GM18517 (cell line): ENCODE data around the gene KIAA1671.

Source experiments
- ATAC-seq: cut with Tn5 transposase; IDR thresholded peaks from one replicate; pipeline ENCODE4 v1.9.1; 2021; ENCODE audit warnings: mild to moderate bottlenecking, moderate library complexity; ENCODE audit not compliant: unreplicated experiment

KIAA1671 gene

GRCh38 chr22:25007444-25008106 is 55.1 kb downstream of the KIAA1671 start:
- no peak for ATAC-seq

- no peak for ATAC-seq
Observed at GRCh38 chr22:25008666-25009065, 56.1 kb downstream of the KIAA1671 start.

GRCh38 chr22:25012741-25013143 is 60.2 kb downstream of the KIAA1671 start:
- no peak for ATAC-seq

GRCh38 chr22:25013607-25014006 is 61.1 kb downstream of the KIAA1671 start:
- ATAC-seq = no peak

- no peak for ATAC-seq
Observed at GRCh38 chr22:25014896-25015755, 62.6 kb downstream of the KIAA1671 start.

- no peak for ATAC-seq
Observed at GRCh38 chr22:25016311-25016710, 63.8 kb downstream of the KIAA1671 start.

- ATAC-seq = no peak
Observed at GRCh38 chr22:25018009-25018408, 65.5 kb downstream of the KIAA1671 start.

GRCh38 chr22:25019427-25020184 is 67.1 kb downstream of the KIAA1671 start:
- no peak for ATAC-seq

GRCh38 chr22:25021409-25021808 is 68.9 kb downstream of the KIAA1671 start:
- ATAC-seq = no peak

GRCh38 chr22:25021976-25022711 is 69.6 kb downstream of the KIAA1671 start:
- ATAC-seq = no peak

GRCh38 chr22:25023879-25024278 is 71.4 kb downstream of the KIAA1671 start:
- no peak for ATAC-seq

- no peak for ATAC-seq
Observed at GRCh38 chr22:25024895-25025294, 72.4 kb downstream of the KIAA1671 start.

GRCh38 chr22:25025491-25026400 is 73.2 kb downstream of the KIAA1671 start:
- no peak for ATAC-seq

GRCh38 chr22:25027043-25027906 is 74.8 kb downstream of the KIAA1671 start:
- no peak for ATAC-seq

GRCh38 chr22:25027959-25028840 is 75.7 kb downstream of the KIAA1671 start:
- ATAC-seq = no peak

- no peak for ATAC-seq
Observed at GRCh38 chr22:25028841-25029141, 76.3 kb downstream of the KIAA1671 start.

GRCh38 chr22:25029181-25029580 is 76.7 kb downstream of the KIAA1671 start:
- ATAC-seq = no peak

GRCh38 chr22:25030636-25031035 is 78.1 kb downstream of the KIAA1671 start:
- no peak for ATAC-seq
